Measurements from ENCODE around the gene TBX5. TPM values are rescaled to one million over a fixed set of nuclear protein-coding genes. Genes with fewer than 3 reads are reported as not detected.

TBX5 gene
- total and polyA plus RNA-seq, 9 of the 15 experiments (the other 6 are each of a cell fraction or from before 2014, with no cell fraction given): not detected

GRCh38 chr12:114439817-114440216 lies 33.9 kb upstream of the TBX5 start:
- H3K36me3 ChIP-seq (ENCODE audit: control insufficient read depth, insufficient read depth, low read length): no peaks in the 10 kb centered on the region
- no peak overlapping the region for H2AFZ ChIP-seq (ENCODE audit: low read depth, low read length)
- no peak overlapping the region for H3K4me3 ChIP-seq
- intact Hi-C loops (cut with micrococcal nuclease) (no loop called here), in situ Hi-C loops (cut with MboI) (no loop called here)
- CTCF ChIA-PET (ENCODE audit: low intra/inter-chr PET ratio): no interaction called here
- H3K9ac ChIP-seq (ENCODE audit: insufficient read depth in 1 of 2, low read depth in 2 of 2, low read length in 2 of 2): no peak overlapping the region
- H4K20me1 ChIP-seq (replicated peaks; ENCODE audit: control insufficient read depth, insufficient read depth, low read length): no peaks in the 10 kb centered on the region; the same call in 1 of the 2 replicates
- peaks cover 21 to 48% of the 10 kb centered on the region in 2 experiments; a peak in 4 of 5 replicates for H3K27me3 ChIP-seq (ENCODE audit: control insufficient read depth in 2 of 2, insufficient read depth in 2 of 2, low read length in 2 of 2)
- H3K4me1 ChIP-seq (replicated peaks in 1 of 2; ENCODE audit: control insufficient read depth in 2 of 2, insufficient read depth in 2 of 2, low read length in 2 of 2): peaks cover 0 to 5% of the 10 kb centered on the region in 2 experiments; a peak in 1 of 5 replicates
- POLR2A ChIA-PET: interaction anchor here (1.4 kb wide), 1 partner anchor 14 kb away, joined by 4 read pairs; no protein-coding TSS in a partner anchor
- TF ChIP-seq USF2 (CRISPR knock-in tag; IDR thresholded peaks at IDR 0.05) (no peak), HNRNPLL (IDR thresholded peaks at IDR 0.05; ENCODE audit: low read depth, low read length, poor library complexity, severe bottlenecking) (no peak), ZZZ3 (IDR thresholded peaks at IDR 0.05) (no peak)
- no peaks in the 10 kb centered on the region for H3K9me1 ChIP-seq (ENCODE audit: control insufficient read depth, insufficient read depth, low read length)
- no TSS peak for BruUV-seq (replicated peaks)
- H3K27ac ChIP-seq (ENCODE audit: extremely low read depth, low read depth, low read length): no peak overlapping the region
- no peak for ATAC-seq
- H3K4me2 ChIP-seq (ENCODE audit: insufficient read depth, low read length): no peak overlapping the region
- no peaks in the 10 kb centered on the region for H3K79me2 ChIP-seq (ENCODE audit: control insufficient read depth, insufficient read depth, low read length)
- H3K9me3 ChIP-seq (replicated peaks; ENCODE audit: control insufficient read depth, insufficient read depth, low read depth, low read length): no peaks in the 10 kb centered on the region
- no peak for DNase-seq (ENCODE audit: extremely low read depth in 1 of 4, low spot score in 3 of 4)
- under 1% methylated on average over 19 of the region's 19 CpGs for WGBS (ENCODE audit: insufficient coverage, low coverage, missing lambda C conversion rate)
- no peak for FAIRE-seq

GRCh38 chr12:114439261-114439683 lies 33.3 kb upstream of the TBX5 start:
- no peaks in the 10 kb centered on the region for H3K36me3 ChIP-seq (ENCODE audit: control insufficient read depth, insufficient read depth, low read length)
- WGBS (ENCODE audit: insufficient coverage, low coverage, missing lambda C conversion rate): 0% methylated on average over 25 of the region's 25 CpGs
- CTCF ChIA-PET (ENCODE audit: low intra/inter-chr PET ratio): no interaction called here
- no peak overlapping the region for H3K9ac ChIP-seq (ENCODE audit: insufficient read depth in 1 of 2, low read depth in 2 of 2, low read length in 2 of 2)
- H3K27me3 ChIP-seq (ENCODE audit: control insufficient read depth in 2 of 2, insufficient read depth in 2 of 2, low read length in 2 of 2): peaks cover 18 to 42% of the 10 kb centered on the region in 2 experiments; a peak in 4 of 5 replicates
- 0 out of 2 replicates have a peak, but pooled peaks have one; percentile 15 for TF ChIP-seq ZNF512 (tag; IDR thresholded peaks at IDR 0.05)
- no peak for TF ChIP-seq IFI16 (CRISPR knock-in tag; IDR thresholded peaks at IDR 0.05)
- POLR2A ChIA-PET: interaction anchor here (1.4 kb wide), 1 partner anchor 13 kb away, joined by 4 read pairs; no protein-coding TSS in a partner anchor
- H4K20me1 ChIP-seq (replicated peaks; ENCODE audit: control insufficient read depth, insufficient read depth, low read length): no peaks in the 10 kb centered on the region; the same call in 1 of the 2 replicates
- H3K79me2 ChIP-seq (ENCODE audit: control insufficient read depth, insufficient read depth, low read length): no peaks in the 10 kb centered on the region
- intact Hi-C loops (cut with micrococcal nuclease) (no loop called here), in situ Hi-C loops (cut with MboI) (no loop called here)
- no peak overlapping the region for H3K4me3 ChIP-seq
- ATAC-seq: no peak
- no peak for DNase-seq (ENCODE audit: extremely low read depth in 1 of 4, low spot score in 3 of 4)
- no peak overlapping the region for H3K27ac ChIP-seq (ENCODE audit: extremely low read depth, low read depth, low read length)
- H2AFZ ChIP-seq (ENCODE audit: low read depth, low read length): no peak overlapping the region
- FAIRE-seq: no peak
- no peaks in the 10 kb centered on the region for H3K9me1 ChIP-seq (ENCODE audit: control insufficient read depth, insufficient read depth, low read length)
- no TSS peak for BruUV-seq (replicated peaks)
- no peaks in the 10 kb centered on the region for H3K9me3 ChIP-seq (replicated peaks; ENCODE audit: control insufficient read depth, insufficient read depth, low read depth, low read length)
- H3K4me1 ChIP-seq (replicated peaks in 1 of 2; ENCODE audit: control insufficient read depth in 2 of 2, insufficient read depth in 2 of 2, low read length in 2 of 2): peaks cover 0 to 5% of the 10 kb centered on the region in 2 experiments; a peak in 1 of 5 replicates
- no peak overlapping the region for H3K4me2 ChIP-seq (ENCODE audit: insufficient read depth, low read length)
